ENCODE results near the gene TRMT1. TPM values are rescaled to one million over a fixed set of nuclear protein-coding genes. Genes with fewer than 3 reads are reported as not detected.

Gene TRMT1
- total RNA-seq, 1 donor from 2014 or later = 17.3 TPM

GRCh38 chr19:13079542-13079986 is 37.0 kb downstream of the TRMT1 start:
- Histone ChIP-seq H3K4me3 (no peak overlapping the region), H3K27ac (peak overlapping the region; percentile 74 to 99)
- intact Hi-C loops (cut with DNase I) = loop anchor here (2.0 kb wide), 1 partner anchor 15 kb away; no protein-coding TSS in a partner anchor

GRCh38 chr19:13078897-13079541 is 37.5 kb downstream of the TRMT1 start:
- Histone ChIP-seq H3K4me3 (peak overlapping the region in 1 of 2 donors; percentile 10), H3K27me3 (no peaks in the 10 kb centered on the region), H3K27ac (peak overlapping the region; percentile 74 to 99), H3K4me1 (peaks cover 30 to 65% of the 10 kb centered on the region in 2 donors), H3K9me3 (no peaks in the 10 kb centered on the region), H3K36me3 (peaks cover 8 to 15% of the 10 kb centered on the region in 2 donors)
- peak in 1 of 2 donors; percentile 83 for DNase-seq (ENCODE audit: low spot score in 2 of 2)
- intact Hi-C loops (cut with DNase I) = loop anchor here (2.0 kb wide), 1 partner anchor 14 kb away; no protein-coding TSS in a partner anchor
- no peak for TF ChIP-seq CTCF (IDR thresholded peaks at IDR 0.05)

More at GRCh38 chr19:13079542-13079986, 37.0 kb downstream of the TRMT1 start:
- H3K4me1 ChIP-seq = peaks cover 30 to 62% of the 10 kb centered on the region in 2 donors
- H3K36me3 ChIP-seq = peaks cover 11 to 14% of the 10 kb centered on the region in 2 donors
- H3K27me3 ChIP-seq = no peaks in the 10 kb centered on the region
- no peaks in the 10 kb centered on the region for H3K9me3 ChIP-seq
- DNase-seq (ENCODE audit: low spot score in 2 of 2) = no peak
- TF ChIP-seq CTCF (IDR thresholded peaks at IDR 0.05) = no peak

- no peak for DNase-seq (ENCODE audit: low spot score in 2 of 2)
- Histone ChIP-seq H3K4me3 (peak overlapping the region in 1 of 2 donors; percentile 10), H3K36me3 (peaks cover 8 to 16% of the 10 kb centered on the region in 2 donors), H3K4me1 (peaks cover 30 to 65% of the 10 kb centered on the region in 2 donors), H3K27me3 (no peaks in the 10 kb centered on the region), H3K9me3 (no peaks in the 10 kb centered on the region), H3K27ac (peak overlapping the region; percentile 74 to 99)
- intact Hi-C loops (cut with DNase I) = loop anchor here (2.0 kb wide), 1 partner anchor 14 kb away; no protein-coding TSS in a partner anchor
- TF ChIP-seq CTCF (IDR thresholded peaks at IDR 0.05) = no peak
Measured at GRCh38 chr19:13078381-13078780, 38.2 kb downstream of the TRMT1 start.

- Histone ChIP-seq H3K4me1 (peaks cover 22 to 61% of the 10 kb centered on the region in 2 donors), H3K9me3 (no peaks in the 10 kb centered on the region), H3K36me3 (peaks cover 12 to 18% of the 10 kb centered on the region in 2 donors), H3K4me3 (no peak overlapping the region), H3K27me3 (no peaks in the 10 kb centered on the region), H3K27ac (peak overlapping the region; percentile 74 to 99)
- intact Hi-C loops (cut with DNase I) = no loop called here
- no peak for TF ChIP-seq CTCF (IDR thresholded peaks at IDR 0.05)
- DNase-seq (ENCODE audit: low spot score in 2 of 2) = no peak
Measured at GRCh38 chr19:13077240-13077639, 39.3 kb downstream of the TRMT1 start.

- intact Hi-C loops (cut with DNase I) = no loop called here
- no peaks in the 10 kb centered on the region for H3K9me3 ChIP-seq
- peak overlapping the region; percentile 74 to 99 for H3K27ac ChIP-seq
- TF ChIP-seq CTCF (IDR thresholded peaks at IDR 0.05) = no peak
- DNase-seq (ENCODE audit: low spot score in 2 of 2) = no peak
- no peaks in the 10 kb centered on the region for H3K27me3 ChIP-seq
- H3K36me3 ChIP-seq = peaks cover 12 to 18% of the 10 kb centered on the region in 2 donors
- peaks cover 22 to 61% of the 10 kb centered on the region in 2 donors for H3K4me1 ChIP-seq
- no peak overlapping the region for H3K4me3 ChIP-seq
Measured at GRCh38 chr19:13076787-13077186, 39.8 kb downstream of the TRMT1 start.

Data from ascending aorta (tissue), 2 donors.